Adrenal gland (tissue), 12 donors: ENCODE measurements around the gene KLC1. TPM values are rescaled to one million over a fixed set of nuclear protein-coding genes. Genes with fewer than 3 reads are reported as not detected.

Experiments used
- DNase-seq, 7 donors: peaks; one replicate each; pipeline ENCODE4 v3.0.0-alpha.2; 2019 to 2020
- H3K27ac ChIP-seq, 5 donors: fragments of 200-600 bp; sonication (generic) in 4 of 5; 1 replicate in 3 of 5; 2 replicates in 2 of 5; pipeline versions ENCODE4 v1.5.1 to v1.8.0; 2016 to 2020; ENCODE audit warnings: mild to moderate bottlenecking in 1 of 5
- H3K27me3 ChIP-seq: fragments of 200-600 bp; 2 replicates; pipeline ENCODE4 v1.8.0; 2021
- H3K36me3 ChIP-seq, 2 donors: fragments of 200-600 bp; replicated peaks in 1 of 2; 1 replicate in 1 of 2; 2 replicates in 1 of 2; pipeline versions ENCODE4 v1.5.1 to v1.8.0; 2018 to 2022
- H3K4me1 ChIP-seq, 2 donors: fragments of 200-600 bp; replicated peaks in 1 of 2; 1 replicate in 1 of 2; 2 replicates in 1 of 2; pipeline versions ENCODE4 v1.5.1 to v1.8.0; 2018 to 2021
- H3K4me3 ChIP-seq, 4 donors: fragments of 200-600 bp; sonication (generic) in 3 of 4; one replicate each; pipeline ENCODE4 v1.5.1; 2016 to 2018
- H3K9me3 ChIP-seq, 3 donors: fragments of 200-600 bp; sonication (generic) in 1 of 3; replicated peaks in 1 of 3; 1 replicate in 2 of 3; 2 replicates in 1 of 3; pipeline versions ENCODE4 v1.5.1 to v1.8.0; 2016 to 2021
- CTCF ChIP-seq, 6 experiments: fragments of 450-650 bp in 4 of 6; fragments of 200-600 bp in 2 of 6; sonication (generic) in 1 of 6; IDR thresholded peaks; 1 replicate in 5 of 6; 2 replicates in 1 of 6; pipeline versions ENCODE4 v1.5.1 to v1.8.0; 2016 to 2021; ENCODE audit warnings: antibody characterized with exemption in 6 of 6, mild to moderate bottlenecking in 2 of 6, moderate library complexity in 1 of 6
- POLR2A ChIP-seq, 2 donors: fragments of 450-650 bp; IDR thresholded peaks; one replicate each; pipeline ENCODE4 v1.6.1; 2017; ENCODE audit warnings: antibody characterized with exemption in 2 of 2, mild to moderate bottlenecking in 2 of 2, moderate library complexity in 1 of 2
- WGBS, 4 donors: extraction: QIAGEN DNeasy Blood & Tissue Kit in 2 of 4; methylation state at CpG; one replicate each; pipeline versions ENCODE4 v1.1.5 to v1.1.7; 2013 to 2017; 5-methylcytosine and 5-hydroxymethylcytosine counted together
- intact Hi-C, 2 donors: fragments of 100-400 bp; cut with DNase I; formaldehyde crosslinking; loops; one replicate each; pipeline versions ENCODE4 v1.14.1 to v1.15.0; 2022 to 2023
- polyA plus RNA-seq, 3 donors: library from polyadenylated mRNA; stranded (reverse); fragments of 200-250 nt in 2 of 3; fragments of 350-450 nt in 1 of 3; fragmentation: Illumina TruSeq in 1 of 3; extraction: RNeasy Lipid Tissue Mini Kit (QIAGEN cat#74804) in 1 of 3; gene quantifications; one replicate each; pipeline ENCODE4 v1.2.3, GENCODE V29; 2013 to 2014
- total RNA-seq, 9 donors: library from RNA; depleted of rRNA in 4 of 9; stranded (reverse); fragments of >200 nt in 4 of 9; fragments of 120-200 nt in 1 of 9; fragmentation: NEBNext Ultra II Directional in 1 of 9; extraction: Animal tissue kit (Norgen Biotek cat#: 25700) in 1 of 9; gene quantifications; one replicate each; pipeline versions ENCODE4 v1.1.0 to v1.2.4, GENCODE V29; 2013 to 2023
- donor health status: healthy with polysubstance abuse.
- donor health status: Bipolar disorder and iron deficiency.
- donor health status: DM: yes; HTN: yes; CAD: no.
- donor health status: DM: no; HTN: no; CAD: no.
- donor health status: DM: no; HTN: no; CAD: no.
- donor health status: DM: yes; HTN: yes; CAD: no.

Gene KLC1
- total and polyA plus RNA-seq, 12 donors = 70.7 to 248 (median 125) TPM

- Histone ChIP-seq H3K27me3 (no peaks in the 10 kb centered on the region), H3K27ac (peak overlapping the region in 2 of 5 donors; percentile 14 to 62), H3K36me3 (peaks cover 0 to 15% of the 10 kb centered on the region in 2 donors), H3K9me3 (no peaks in the 10 kb centered on the region), H3K4me3 (no peak overlapping the region), H3K4me1 (peaks cover 8 to 9% of the 10 kb centered on the region in 2 donors)
- intact Hi-C loops = no loop called here
- peak in 2 of 7 donors; percentile 11 to 48 for DNase-seq
- TF ChIP-seq POLR2A (IDR thresholded peaks at IDR 0.05) (no peak), CTCF (IDR thresholded peaks at IDR 0.05) (no peak)
- 75 to 91% (median 90%) methylated on average over 6 to 9 of the region's 9 CpGs for WGBS, 4 donors
Measured at GRCh38 chr14:103741876-103742275, 112.9 kb downstream of the KLC1 start.

DNA sequence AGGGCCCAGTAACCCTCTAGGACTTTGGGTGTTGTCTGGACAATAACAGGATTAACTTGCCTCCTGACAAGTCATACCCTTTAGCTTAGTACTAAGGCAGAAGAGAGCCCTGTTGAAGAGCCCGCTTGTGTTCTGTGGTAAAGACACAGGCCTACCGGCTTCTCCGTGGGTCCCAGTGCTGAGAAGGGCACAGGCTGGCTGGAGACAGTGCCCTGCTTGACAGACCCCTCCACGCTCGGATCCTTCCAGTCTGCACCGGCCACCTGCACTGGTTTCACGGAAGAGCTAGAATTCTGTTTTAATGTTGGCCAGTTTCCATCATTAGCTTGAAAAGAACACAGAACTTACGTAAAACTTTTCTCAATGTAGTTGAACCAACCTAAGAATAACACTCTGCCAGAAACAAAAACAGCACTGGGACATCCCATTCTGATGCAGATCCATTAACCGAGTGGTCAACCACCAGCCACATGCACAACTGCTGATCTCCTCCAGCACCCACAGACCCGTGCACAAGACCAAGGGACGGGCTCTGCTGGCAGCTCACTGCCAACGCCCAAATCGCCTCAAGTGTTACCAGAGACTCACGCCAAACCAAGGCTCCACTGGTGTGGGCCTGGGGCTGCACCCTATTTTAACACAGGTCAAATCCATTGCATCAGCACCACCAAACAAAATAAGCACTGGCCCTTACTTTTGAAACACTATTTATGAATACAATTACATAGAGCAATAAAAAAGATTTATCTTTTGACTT is 113.7 kb downstream of the KLC1 start:
- peak in 1 of 7 donors; percentile 44 for DNase-seq
- no peak overlapping the region for H3K4me3 ChIP-seq
- no peaks in the 10 kb centered on the region for H3K9me3 ChIP-seq
- WGBS, 4 donors = 93 to 98% (median 95%) methylated on average over 13 to 14 of the region's 14 CpGs
- peak overlapping the region in 2 of 5 donors; percentile 14 to 62 for H3K27ac ChIP-seq
- no peaks in the 10 kb centered on the region for H3K27me3 ChIP-seq
- no peak for TF ChIP-seq CTCF (IDR thresholded peaks at IDR 0.05)
- no peak for TF ChIP-seq POLR2A (IDR thresholded peaks at IDR 0.05)
- H3K36me3 ChIP-seq = peaks cover 0 to 20% of the 10 kb centered on the region in 2 donors
- H3K4me1 ChIP-seq = peaks cover under 1 to 1% of the 10 kb centered on the region in 2 donors
- intact Hi-C loops = no loop called here

DNA sequence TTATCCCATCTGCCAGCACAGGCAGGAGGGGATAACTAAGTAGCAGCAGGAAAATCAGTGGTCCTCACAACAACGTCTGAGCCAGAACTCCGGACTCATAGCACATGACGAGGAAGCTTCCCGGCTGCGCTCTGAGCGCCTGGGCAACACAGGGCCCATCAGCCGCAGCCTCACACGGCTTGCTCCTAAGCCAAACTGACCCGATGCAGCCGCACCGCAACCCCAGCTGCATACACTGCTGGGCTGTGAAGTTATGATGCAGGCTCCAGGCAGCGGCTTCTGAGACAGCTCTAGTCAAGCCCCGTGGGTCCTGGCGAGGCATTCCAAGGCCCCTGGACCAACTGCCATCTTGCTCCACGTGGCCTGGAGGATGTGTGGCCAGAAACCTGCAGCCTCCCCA is 114.7 kb downstream of the KLC1 start:
- peak in 1 of 7 donors; percentile 49 for DNase-seq
- WGBS, 4 donors = 89 to 97% (median 91%) methylated on average over 9 to 15 of the region's 15 CpGs
- H3K9me3 ChIP-seq = no peaks in the 10 kb centered on the region

More for the DNA sequence above, 114.7 kb downstream of the KLC1 start:
- Histone ChIP-seq H3K4me1 (no peaks in the 10 kb centered on the region), H3K27ac (no peak overlapping the region), H3K4me3 (no peak overlapping the region), H3K36me3 (peaks cover 0 to 15% of the 10 kb centered on the region in 2 donors), H3K27me3 (no peaks in the 10 kb centered on the region)
- TF ChIP-seq POLR2A (IDR thresholded peaks at IDR 0.05) (no peak), CTCF (IDR thresholded peaks at IDR 0.05) (no peak)
- intact Hi-C loops = no loop called here
